Peyer's patch (tissue), 4 donors: Measurements from ENCODE around the gene PLS1.

Source experiments
- POLR2A ChIP-seq, 2 donors: fragments of 450-650 bp; IDR thresholded peaks; one replicate each; pipeline ENCODE4 v1.5.1; 2017; ENCODE audit warnings: antibody characterized with exemption in 2 of 2, mild to moderate bottlenecking in 2 of 2, moderate library complexity in 2 of 2
- TF ChIP-seq, protein P1 (sequence below), 6 experiments: fragments of 450-650 bp in 4 of 6; fragments of 200-600 bp in 2 of 6; sonication (generic) in 1 of 6; IDR thresholded peaks; one replicate each; pipeline ENCODE4 v1.5.1; 2017 to 2019; ENCODE audit warnings: antibody characterized with exemption in 6 of 6, mild to moderate bottlenecking in 3 of 6, moderate library complexity in 1 of 6

DNA sequence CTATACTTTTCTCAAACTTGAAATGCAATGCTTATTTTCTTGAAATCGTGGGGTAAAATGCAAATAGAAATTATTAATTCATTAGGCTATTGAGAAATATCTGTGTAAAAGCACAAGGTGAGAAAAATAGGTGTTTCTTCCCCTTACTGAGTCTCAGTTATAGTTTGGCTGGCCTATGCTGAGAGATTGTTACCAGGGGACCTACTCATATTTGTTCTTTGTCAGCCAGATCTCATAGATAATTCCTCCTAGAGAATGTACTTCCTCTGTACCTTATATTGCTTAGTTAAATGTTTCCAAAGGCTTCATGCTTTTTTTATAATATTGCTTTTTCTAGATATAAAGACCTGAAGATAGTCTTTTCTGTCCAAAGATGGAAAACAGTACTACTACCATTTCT, 67.7 kb downstream of the PLS1 start:
- no peak for TF ChIP-seq POLR2A (IDR thresholded peaks at IDR 0.05)
- TF ChIP-seq, protein P1, sequence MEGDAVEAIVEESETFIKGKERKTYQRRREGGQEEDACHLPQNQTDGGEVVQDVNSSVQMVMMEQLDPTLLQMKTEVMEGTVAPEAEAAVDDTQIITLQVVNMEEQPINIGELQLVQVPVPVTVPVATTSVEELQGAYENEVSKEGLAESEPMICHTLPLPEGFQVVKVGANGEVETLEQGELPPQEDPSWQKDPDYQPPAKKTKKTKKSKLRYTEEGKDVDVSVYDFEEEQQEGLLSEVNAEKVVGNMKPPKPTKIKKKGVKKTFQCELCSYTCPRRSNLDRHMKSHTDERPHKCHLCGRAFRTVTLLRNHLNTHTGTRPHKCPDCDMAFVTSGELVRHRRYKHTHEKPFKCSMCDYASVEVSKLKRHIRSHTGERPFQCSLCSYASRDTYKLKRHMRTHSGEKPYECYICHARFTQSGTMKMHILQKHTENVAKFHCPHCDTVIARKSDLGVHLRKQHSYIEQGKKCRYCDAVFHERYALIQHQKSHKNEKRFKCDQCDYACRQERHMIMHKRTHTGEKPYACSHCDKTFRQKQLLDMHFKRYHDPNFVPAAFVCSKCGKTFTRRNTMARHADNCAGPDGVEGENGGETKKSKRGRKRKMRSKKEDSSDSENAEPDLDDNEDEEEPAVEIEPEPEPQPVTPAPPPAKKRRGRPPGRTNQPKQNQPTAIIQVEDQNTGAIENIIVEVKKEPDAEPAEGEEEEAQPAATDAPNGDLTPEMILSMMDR (IDR thresholded peaks at IDR 0.05) = no peak
